H9 (cell line): ENCODE results near the gene PREP. TPM values are rescaled to one million over a fixed set of nuclear protein-coding genes. Genes with fewer than 3 reads are reported as not detected.

Experiments
- DNase-seq: peaks from one replicate; pipeline ENCODE4 v3.0.0-alpha.2; 2017
- H2AFZ ChIP-seq: one replicate; pipeline ENCODE4 v1.6.1; 2013; ENCODE audit warnings: mild to moderate bottlenecking, low read length, control low read depth, moderate library complexity
- H2AK5ac ChIP-seq: 2 replicates; pipeline ENCODE4 v1.6.1; 2013; ENCODE audit warnings: low read length, control low read depth, mixed read lengths; ENCODE audit not compliant: insufficient read length
- H2BK120ac ChIP-seq: one replicate; pipeline ENCODE4 v1.6.1; 2013; ENCODE audit warnings: low read depth, mild to moderate bottlenecking, low read length, control low read depth, inconsistent platforms; ENCODE audit not compliant: poor library complexity, severe bottlenecking
- H2BK12ac ChIP-seq: 2 replicates; pipeline ENCODE4 v1.6.1; 2013; ENCODE audit warnings: low read length, control low read depth, mixed read lengths, low read depth; ENCODE audit not compliant: insufficient read length
- H2BK15ac ChIP-seq: 2 replicates; pipeline ENCODE4 v1.6.1; 2013; ENCODE audit warnings: low read depth, low read length, control low read depth
- H2BK20ac ChIP-seq: one replicate; pipeline ENCODE4 v1.6.1; 2013; ENCODE audit warnings: low read depth, mild to moderate bottlenecking, low read length, control low read depth, inconsistent platforms; ENCODE audit not compliant: poor library complexity, severe bottlenecking
- H2BK5ac ChIP-seq: 2 replicates; pipeline ENCODE4 v1.6.1; 2013; ENCODE audit warnings: low read length, control low read depth, mixed read lengths; ENCODE audit not compliant: insufficient read length
- H3K14ac ChIP-seq: 2 replicates; pipeline ENCODE4 v1.6.1; 2013; ENCODE audit warnings: low read length, control low read depth; ENCODE audit not compliant: insufficient read depth
- H3K18ac ChIP-seq: 2 replicates; pipeline ENCODE4 v1.6.1; 2013; ENCODE audit warnings: low read depth, mild to moderate bottlenecking, mixed read lengths, low read length, control low read depth; ENCODE audit not compliant: insufficient read length
- H3K23ac ChIP-seq: 2 replicates; pipeline ENCODE4 v1.6.1; 2013; ENCODE audit warnings: low read length, control low read depth, mixed read lengths, low read depth; ENCODE audit not compliant: insufficient read length
- H3K23me2 ChIP-seq: 2 replicates; pipeline ENCODE4 v1.6.1; 2013; ENCODE audit warnings: low read depth, mild to moderate bottlenecking, mixed read lengths, low read length, control low read depth; ENCODE audit not compliant: insufficient read length, poor library complexity, severe bottlenecking
- H3K27ac ChIP-seq: 2 replicates; pipeline ENCODE4 v1.5.1; 2013; ENCODE audit warnings: low read length, control low read depth, mixed read lengths, low read depth; ENCODE audit not compliant: insufficient read length
- H3K27me3 ChIP-seq: 2 replicates; pipeline ENCODE4 v1.6.1; 2013; ENCODE audit warnings: low read length, control low read depth, inconsistent platforms; ENCODE audit not compliant: insufficient read depth
- H3K4ac ChIP-seq: 2 replicates; pipeline ENCODE4 v1.6.1; 2013; ENCODE audit warnings: low read depth, mild to moderate bottlenecking, control low read depth, inconsistent platforms, low read length, moderate library complexity
- H3K4me1 ChIP-seq: 2 replicates; pipeline ENCODE4 v1.6.1; 2013; ENCODE audit warnings: low read length, control low read depth, inconsistent platforms; ENCODE audit not compliant: insufficient read depth
- H3K4me2 ChIP-seq: 2 replicates; pipeline ENCODE4 v1.6.1; 2013; ENCODE audit warnings: low read length, control low read depth, mixed read lengths; ENCODE audit not compliant: insufficient read length, insufficient read depth
- H3K56ac ChIP-seq: 2 replicates; pipeline ENCODE4 v1.6.1; 2013; ENCODE audit warnings: low read depth, mild to moderate bottlenecking, mixed read lengths, low read length, control low read depth; ENCODE audit not compliant: insufficient read length
- H3K79me1 ChIP-seq: 2 replicates; pipeline ENCODE4 v1.6.1; 2013; ENCODE audit warnings: low read depth, mild to moderate bottlenecking, moderate library complexity, low read length, control low read depth, inconsistent platforms; ENCODE audit not compliant: insufficient read depth, poor library complexity, severe bottlenecking
- H3K79me2 ChIP-seq: 2 replicates; pipeline ENCODE4 v1.6.1; 2013; ENCODE audit warnings: low read length, control low read depth, inconsistent platforms; ENCODE audit not compliant: insufficient read depth
- H3K9ac ChIP-seq: 2 replicates; pipeline ENCODE4 v1.6.1; 2013; ENCODE audit warnings: low read length, control low read depth, mixed read lengths; ENCODE audit not compliant: insufficient read length; ENCODE audit errors: extremely low read depth
- H3K9me3 ChIP-seq: one replicate; pipeline ENCODE4 v1.6.1; 2013; ENCODE audit warnings: low read depth, low read length, inconsistent platforms; ENCODE audit not compliant: control insufficient read depth
- H3T11ph ChIP-seq: one replicate; pipeline ENCODE4 v1.6.1; 2013; ENCODE audit warnings: mild to moderate bottlenecking, low read length, control low read depth, inconsistent platforms
- H4K20me1 ChIP-seq: one replicate; pipeline ENCODE4 v1.6.1; 2013; ENCODE audit not compliant: control insufficient read depth, insufficient read length, insufficient read depth
- H4K5ac ChIP-seq: 2 replicates; pipeline ENCODE4 v1.6.1; 2013; ENCODE audit warnings: low read depth, mild to moderate bottlenecking, mixed read lengths, low read length, control low read depth; ENCODE audit not compliant: insufficient read length
- H4K8ac ChIP-seq: replicated peaks from 2 replicates; pipeline ENCODE4 v1.6.1; 2013; ENCODE audit warnings: low read length, control low read depth, mixed read lengths, low read depth; ENCODE audit not compliant: insufficient read length
- H4K91ac ChIP-seq: 2 replicates; pipeline ENCODE4 v1.6.1; 2013; ENCODE audit warnings: low read depth, mild to moderate bottlenecking, moderate library complexity, mixed read lengths, low read length, control low read depth; ENCODE audit not compliant: insufficient read length
- H3K27ac Mint-ChIP-seq, 3 experiments: 2 replicates in 2 of 3; 3 replicates in 1 of 3; pipeline ENCODE4 v1.8.0; 2020 to 2021; ENCODE audit warnings: mixed read lengths in 3 of 3, mild to moderate bottlenecking in 1 of 3, moderate library complexity in 1 of 3
- H3K27me3 Mint-ChIP-seq: 2 replicates; pipeline ENCODE4 v1.8.0; 2021; ENCODE audit warnings: low read depth, mild to moderate bottlenecking, moderate library complexity, mixed read lengths
- H3K36me3 Mint-ChIP-seq, 3 experiments: 2 replicates in 2 of 3; 3 replicates in 1 of 3; pipeline ENCODE4 v1.8.0; 2020 to 2021; ENCODE audit warnings: low read depth in 3 of 3, mixed read lengths in 3 of 3; ENCODE audit not compliant: insufficient read depth in 1 of 3
- H3K4me1 Mint-ChIP-seq, 2 experiments: 2 replicates each; pipeline ENCODE4 v1.8.0; 2020; ENCODE audit warnings: mixed read lengths in 2 of 2
- H3K4me3 Mint-ChIP-seq, 2 experiments: 2 replicates in 1 of 2; 3 replicates in 1 of 2; pipeline ENCODE4 v1.8.0; 2020 to 2021; ENCODE audit warnings: mild to moderate bottlenecking in 2 of 2, mixed read lengths in 2 of 2, moderate library complexity in 1 of 2
- H3K9me3 Mint-ChIP-seq, 2 experiments: 2 replicates in 1 of 2; 3 replicates in 1 of 2; pipeline ENCODE4 v1.8.0; 2020; ENCODE audit warnings: mild to moderate bottlenecking in 2 of 2, mixed read lengths in 2 of 2, moderate library complexity in 1 of 2
- CTCF ChIP-seq: fragments of 200-600 bp; sonication (generic); conservative IDR thresholded peaks from 3 replicates; pipeline ENCODE4 v1.8.0; 2021; ENCODE audit warnings: antibody characterized with exemption, mild to moderate bottlenecking
- WGBS: extraction: QIAGEN DNeasy Blood & Tissue Kit; methylation state at CpG from one replicate; pipeline ENCODE4 v1.1.7; 2013; ENCODE audit warnings: missing lambda C conversion rate, low lambda C conversion rate, mixed read lengths; ENCODE audit not compliant: insufficient read length; ENCODE audit errors: extremely low coverage; 5-methylcytosine and 5-hydroxymethylcytosine counted together
- total RNA-seq: library from RNA; stranded (reverse); gene quantifications from 2 replicates; pipeline ENCODE4 v1.2.1, GENCODE V29; 2021

Gene PREP
- total RNA-seq, 1 experiment from 2014 or later, result 54.0 TPM

- Histone ChIP-seq H2BK12ac (no peak overlapping the region), H4K5ac (no peak overlapping the region), H3K9me3 (no peaks in the 10 kb centered on the region), H3K4ac (no peak overlapping the region), H3K79me2 (no peaks in the 10 kb centered on the region), H2BK120ac (no peak overlapping the region), H3K27me3 (no peaks in the 10 kb centered on the region), H3K23me2 (no peaks in the 10 kb centered on the region), H2BK20ac (no peak overlapping the region), H3T11ph (no peak overlapping the region), H2BK15ac (no peak overlapping the region), H3K14ac (no peak overlapping the region), H2BK5ac (no peak overlapping the region), H2AFZ (no peak overlapping the region), H3K18ac (no peak overlapping the region), H4K91ac (no peak overlapping the region), H3K27ac (no peak overlapping the region), H3K56ac (no peak overlapping the region), H3K4me2 (no peak overlapping the region), H4K20me1 (no peaks in the 10 kb centered on the region), H3K79me1 (no peaks in the 10 kb centered on the region), H3K23ac (no peak overlapping the region), H2AK5ac (no peak overlapping the region), H3K9ac (no peak overlapping the region), H3K4me1 (no peaks in the 10 kb centered on the region), H4K8ac (no peak overlapping the region)
- H3K4me3 Mint-ChIP-seq, result no peak overlapping the region
- H3K4me1 Mint-ChIP-seq, result no peaks in the 10 kb centered on the region; a peak in 1 of 4 replicates
- no CpG with 5 or more reads among the region's 4 CpGs for WGBS
- H3K36me3 Mint-ChIP-seq, result peaks cover 16 to 38% (median 33%) of the 10 kb centered on the region in 3 experiments
- no peak overlapping the region for H3K27ac Mint-ChIP-seq
- H3K9me3 Mint-ChIP-seq, result no peaks in the 10 kb centered on the region
- no peak for DNase-seq
- no peaks in the 10 kb centered on the region for H3K27me3 Mint-ChIP-seq
- no peak for TF ChIP-seq CTCF
Observed at GRCh38 chr6:105374010-105374420, 28.9 kb downstream of the PREP start.
